HepG2 (cell line): ENCODE results near the gene PRKAR1B. TPM values are rescaled to one million over a fixed set of nuclear protein-coding genes. Genes with fewer than 3 reads are reported as not detected.

Experiments used
- BHLHE40 ChIP-seq: IDR thresholded peaks from 2 replicates; pipeline ENCODE4 v1.6.1; 2011; ENCODE audit warnings: low read length, improper control_type of control experiment
- CHD2 ChIP-seq: IDR thresholded peaks from 2 replicates; pipeline ENCODE4 v1.6.1; 2011; ENCODE audit warnings: low read depth, low read length, improper control_type of control experiment
- FOXA1 ChIP-seq, 2 experiments: fragments of 450-650 bp in 1 of 2; sonication (generic) in 1 of 2; formaldehyde crosslinking in 1 of 2; IDR thresholded peaks; 2 replicates each; pipeline versions ENCODE4 v1.4.0 to v1.6.1; 2016 to 2020; ENCODE audit warnings: missing genetic modification reagents in 1 of 2
- GFI1 ChIP-seq: sonication (generic); formaldehyde crosslinking; IDR thresholded peaks from 2 replicates; pipeline ENCODE4 v1.5.0; 2020; ENCODE audit warnings: missing genetic modification reagents, mild to moderate bottlenecking, borderline replicate concordance
- KLF15 ChIP-seq: sonication (generic); formaldehyde crosslinking; IDR thresholded peaks from 2 replicates; pipeline ENCODE4 v1.8.1; 2023; ENCODE audit warnings: borderline replicate concordance, mild to moderate bottlenecking, inconsistent platforms, missing genetic modification reagents, mixed read lengths
- NFE2L2 ChIP-seq: fragments of 150-350 bp; IDR thresholded peaks from 2 replicates; pipeline ENCODE4 v1.6.1; 2014; ENCODE audit warnings: low read length
- NFIB ChIP-seq: sonication (generic); formaldehyde crosslinking; IDR thresholded peaks from 2 replicates; pipeline ENCODE4 v1.9.0; 2021; ENCODE audit warnings: missing genetic modification reagents, mild to moderate bottlenecking, borderline replicate concordance
- PHF20 ChIP-seq: sonication (generic); formaldehyde crosslinking; IDR thresholded peaks from 2 replicates; pipeline ENCODE4 v1.5.0; 2020; ENCODE audit warnings: mild to moderate bottlenecking, missing genetic modification reagents
- ZBTB4 ChIP-seq: sonication (generic); formaldehyde crosslinking; IDR thresholded peaks from 2 replicates; pipeline ENCODE4 v1.4.0; 2020; ENCODE audit warnings: missing genetic modification reagents, mild to moderate bottlenecking, borderline replicate concordance
- ZFP36L1 ChIP-seq: sonication (generic); formaldehyde crosslinking; IDR thresholded peaks from 2 replicates; pipeline ENCODE4 v1.8.0; 2022; ENCODE audit warnings: mild to moderate bottlenecking, missing genetic modification reagents, moderate library complexity
- ZIK1 ChIP-seq: sonication (generic); formaldehyde crosslinking; IDR thresholded peaks from 2 replicates; pipeline ENCODE4 v1.5.0; 2020; ENCODE audit warnings: mild to moderate bottlenecking, low read depth, missing genetic modification reagents, borderline replicate concordance
- ZNF503 ChIP-seq: sonication (generic); formaldehyde crosslinking; IDR thresholded peaks from 2 replicates; pipeline ENCODE4 v1.4.0; 2020; ENCODE audit warnings: missing genetic modification reagents
- ZNF513 ChIP-seq: sonication (generic); formaldehyde crosslinking; conservative IDR thresholded peaks from 2 replicates; pipeline ENCODE4 v1.5.0; 2020; ENCODE audit warnings: missing genetic modification reagents
- ZNF614 ChIP-seq: IDR thresholded peaks from 2 replicates; pipeline ENCODE4 v1.6.1; 2018; ENCODE audit warnings: missing biosample characterization, missing genetic modification reagents, inconsistent platforms, borderline replicate concordance
- ZNF687 ChIP-seq: sonication (generic); formaldehyde crosslinking; IDR thresholded peaks from 2 replicates; pipeline ENCODE4 v1.5.1; 2020; ENCODE audit warnings: mild to moderate bottlenecking, missing genetic modification reagents, moderate library complexity
- ZNF75D ChIP-seq: sonication (generic); formaldehyde crosslinking; IDR thresholded peaks from 2 replicates; pipeline ENCODE4 v1.8.1; 2023; ENCODE audit warnings: missing genetic modification reagents, mild to moderate bottlenecking, borderline replicate concordance
- ZNF782 ChIP-seq: sonication (generic); formaldehyde crosslinking; IDR thresholded peaks from 2 replicates; pipeline ENCODE4 v1.4.0; 2020; ENCODE audit warnings: missing genetic modification reagents, mild to moderate bottlenecking, borderline replicate concordance
- polyA plus RNA-seq, 8 experiments: library from polyadenylated mRNA; depleted of rRNA in 3 of 8; stranded (reverse) in 7 of 8; unstranded in 1 of 8; fragments of >200 nt; fragmentation: Illumina TruSeq in 4 of 8; extraction: Trizol in 4 of 8; gene quantifications; 2 replicates each; pipeline versions ENCODE4 v1.2.1 to v1.2.3, GENCODE V29; 2011 to 2016; ENCODE audit warnings: low read depth in 4 of 8, missing spikeins in 1 of 8, mixed read lengths in 1 of 8; ENCODE audit not compliant: insufficient read depth in 1 of 8
- total RNA-seq, 5 experiments: library from RNA; depleted of rRNA; stranded (reverse); fragments of >200 nt; fragmentation: Illumina TruSeq; extraction: Trizol; gene quantifications; 2 replicates each; pipeline ENCODE4 v1.2.3, GENCODE V29; 2016; ENCODE audit warnings: low read depth in 1 of 5

The PRKAR1B gene
- total and polyA plus RNA-seq, 2 of the 13 experiments (the other 11 are each of a cell fraction or from before 2014, with no cell fraction given), result 7.9 to 28.2 TPM

GRCh38 chr7:726084-726853, 812 bp downstream of the PRKAR1B start, which contains the start of gene DNAAF5 (continued):
- TF ChIP-seq ZNF75D (CRISPR knock-in tag), result no peak
- peak; percentile 70; the same call in 1 of the 2 replicates for TF ChIP-seq ZBTB4 (CRISPR knock-in tag)
- TF ChIP-seq BHLHE40, result peak; percentile 74
- TF ChIP-seq CHD2, result no peak
- peak; percentile 27; the same call in 1 of the 2 replicates for TF ChIP-seq GFI1 (CRISPR knock-in tag)
- peak; percentile 92 for TF ChIP-seq PHF20
- no peak for TF ChIP-seq FOXA1 (IDR thresholded peaks at IDR 0.05)
- TF ChIP-seq FOXA1 (CRISPR knock-in tag; IDR thresholded peaks at IDR 0.05), result 0 out of 2 replicates have a peak, but pooled peaks have one; percentile 10
- TF ChIP-seq NFIB, result 0 out of 2 replicates have a peak, but pooled peaks have one; percentile 18
- TF ChIP-seq ZNF614 (CRISPR knock-in tag), result peak; percentile 63; the same call in 1 of the 2 replicates
- TF ChIP-seq ZNF687, result peak; percentile 96
- TF ChIP-seq ZFP36L1 (CRISPR knock-in tag), result 0 out of 2 replicates have a peak, but pooled peaks have one; percentile 47
- peak; percentile 40; the same call in 1 of the 2 replicates for TF ChIP-seq ZIK1 (CRISPR knock-in tag)
- no peak for TF ChIP-seq ZNF513
- 0 out of 2 replicates have a peak, but pooled peaks have one; percentile 35 for TF ChIP-seq ZNF782 (CRISPR knock-in tag)
- TF ChIP-seq NFE2L2, result no peak
- no peak for TF ChIP-seq ZNF503 (CRISPR knock-in tag)
- TF ChIP-seq KLF15, result peak; percentile 83; the same call in 1 of the 2 replicates
